Ectodermal cell (in vitro differentiated cells): ENCODE data around the gene CPLANE2. TPM values are rescaled to one million over a fixed set of nuclear protein-coding genes. Genes with fewer than 3 reads are reported as not detected.

Experiments
- H3K27ac ChIP-seq: 2 replicates; pipeline ENCODE4 v1.7.0; 2013; ENCODE audit warnings: mild to moderate bottlenecking, low read depth, low read length; ENCODE audit not compliant: insufficient read depth, poor library complexity, severe bottlenecking
- H3K27me3 ChIP-seq: 2 replicates; pipeline ENCODE4 v1.7.0; 2013; ENCODE audit warnings: mild to moderate bottlenecking, low read length; ENCODE audit not compliant: insufficient read depth, control insufficient read depth, poor library complexity, severe bottlenecking
- H3K36me3 ChIP-seq: one replicate; pipeline ENCODE4 v1.7.0; 2013; ENCODE audit warnings: low read length; ENCODE audit not compliant: control insufficient read depth, insufficient read depth
- H3K4me1 ChIP-seq: one replicate; pipeline ENCODE4 v1.7.0; 2013; ENCODE audit warnings: low read length; ENCODE audit not compliant: control insufficient read depth, insufficient read depth
- H3K4me3 ChIP-seq: 2 replicates; pipeline ENCODE4 v1.7.0; 2013; ENCODE audit warnings: low read depth, low read length, control low read depth; ENCODE audit not compliant: insufficient read depth
- H3K9me3 ChIP-seq: 2 replicates; pipeline ENCODE4 v1.7.0; 2013; ENCODE audit warnings: mild to moderate bottlenecking, low read length, moderate library complexity; ENCODE audit not compliant: control insufficient read depth
- WGBS, 2 experiments: methylation state at CpG; one replicate each; pipeline ENCODE4 v1.1.7; 2013; ENCODE audit warnings: missing lambda C conversion rate in 2 of 2; 5-methylcytosine and 5-hydroxymethylcytosine counted together
- polyA plus RNA-seq, 4 experiments: library from polyadenylated mRNA; stranded (reverse); fragments of 50-300 nt; gene quantifications; one replicate each; pipeline ENCODE4 v1.2.3, GENCODE V29; 2013

Gene CPLANE2, protein sequence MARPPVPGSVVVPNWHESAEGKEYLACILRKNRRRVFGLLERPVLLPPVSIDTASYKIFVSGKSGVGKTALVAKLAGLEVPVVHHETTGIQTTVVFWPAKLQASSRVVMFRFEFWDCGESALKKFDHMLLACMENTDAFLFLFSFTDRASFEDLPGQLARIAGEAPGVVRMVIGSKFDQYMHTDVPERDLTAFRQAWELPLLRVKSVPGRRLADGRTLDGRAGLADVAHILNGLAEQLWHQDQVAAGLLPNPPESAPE
- 10.1 TPM for polyA plus RNA-seq (2013, experiment 1 of 4)
- polyA plus RNA-seq (2013, experiment 2 of 4), result 8.9 TPM
- polyA plus RNA-seq (2013, experiment 3 of 4), result 8.2 TPM
- 7.6 TPM for polyA plus RNA-seq (2013, experiment 4 of 4)

DNA sequence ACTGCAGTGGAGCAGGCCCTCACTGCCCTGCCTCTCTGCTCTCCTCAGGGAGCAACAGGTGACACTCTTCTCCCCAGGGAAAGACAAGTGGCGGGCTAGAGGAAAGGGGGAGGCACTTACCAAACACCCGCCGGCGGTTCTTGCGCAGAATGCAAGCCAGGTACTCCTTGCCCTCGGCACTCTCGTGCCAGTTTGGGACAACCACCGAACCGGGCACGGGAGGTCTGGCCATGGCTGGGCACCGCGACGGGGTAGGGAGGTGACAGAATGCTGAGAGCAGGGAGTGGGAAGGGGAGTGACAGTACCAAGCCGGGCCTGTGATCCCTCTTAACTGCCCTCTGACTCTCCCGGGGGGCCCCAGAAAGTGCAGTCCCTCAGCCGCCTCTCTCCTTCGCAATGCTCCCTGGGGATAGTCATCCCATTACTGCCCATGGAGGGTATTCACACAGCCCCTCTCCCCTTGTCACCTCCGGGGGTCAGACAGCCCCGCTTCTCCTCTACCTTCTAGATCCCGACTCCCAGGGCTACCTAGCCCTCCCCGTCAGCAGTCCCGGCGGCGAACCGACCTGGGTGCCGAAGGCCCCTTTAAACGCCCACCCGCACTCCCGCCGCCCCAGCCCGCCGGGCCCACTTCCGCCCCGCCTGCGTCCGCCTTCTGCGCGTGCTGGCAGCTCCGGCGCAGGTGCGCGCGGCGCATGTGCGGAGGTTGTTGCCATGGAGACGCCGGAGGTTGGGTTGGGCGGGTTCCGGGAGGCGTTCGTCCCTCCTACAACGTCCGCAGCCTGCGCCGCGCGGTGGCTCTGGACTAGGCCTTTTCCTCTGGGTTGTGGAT, at the start of gene CPLANE2:
CPLANE2 (minus strand) TSS at position 673 of the 832 bp plus-strand sequence; CDS start at position 232, 441 bp downstream.
- Histone ChIP-seq H3K9me3 (no peaks in the 10 kb centered on the region), H3K4me3 (peak within 1 kb of the TSS; percentile 72), H3K4me1 (peaks cover 10% of the 10 kb centered on the region), H3K27me3 (peaks cover 5% of the 10 kb centered on the region), H3K36me3 (no peaks in the 10 kb centered on the region), H3K27ac (no peak within 1 kb of the TSS)
- WGBS, 2 experiments, result 1% methylated on average over 57 of the region's 57 CpGs

DNA sequence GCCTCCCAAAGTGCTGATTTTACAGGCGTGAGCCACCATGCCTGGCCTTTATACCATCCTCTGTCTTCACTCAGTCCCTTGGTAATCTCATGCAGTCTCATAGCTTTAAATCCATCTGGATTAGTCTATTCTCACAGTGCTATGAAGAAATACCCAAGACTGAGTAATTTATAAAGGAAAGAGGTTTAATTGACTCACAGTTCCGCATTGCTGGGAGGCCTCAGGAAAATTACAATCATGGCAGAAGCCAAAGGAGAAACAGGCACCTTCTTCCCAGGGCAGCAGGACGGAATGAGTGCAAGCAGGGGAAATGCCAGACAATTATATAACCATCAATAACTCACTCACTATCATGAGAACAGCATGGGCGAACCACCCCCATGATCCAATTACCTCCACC, 49.1 kb upstream of the CPLANE2 start:
- no peaks in the 10 kb centered on the region for H3K9me3 ChIP-seq
- H3K36me3 ChIP-seq, result peaks cover 7% of the 10 kb centered on the region
- WGBS, 2 experiments, result 91 to 92% methylated on average over 4 of the region's 4 CpGs
- H3K4me1 ChIP-seq, result no peaks in the 10 kb centered on the region
- H3K4me3 ChIP-seq, result no peak overlapping the region
- no peak overlapping the region for H3K27ac ChIP-seq
- no peaks in the 10 kb centered on the region for H3K27me3 ChIP-seq

DNA sequence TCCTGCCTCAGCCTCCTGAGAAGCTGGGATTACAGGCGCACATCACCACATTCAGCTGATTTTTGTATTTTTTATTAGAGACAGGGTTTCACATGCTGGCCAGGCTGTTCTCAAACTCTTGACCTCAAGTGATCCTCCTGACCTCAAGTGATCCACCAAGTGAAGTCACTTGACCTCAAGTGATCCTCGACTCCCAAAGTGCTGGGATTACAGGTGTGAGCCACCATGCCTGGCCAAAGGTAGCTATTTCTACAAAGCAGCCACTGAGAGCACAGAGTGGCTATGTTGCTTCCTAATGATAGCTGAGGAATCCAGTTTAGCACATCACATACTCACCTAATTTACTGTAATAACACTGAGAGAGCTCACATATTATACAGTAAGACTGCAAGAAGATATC, 44.8 kb upstream of the CPLANE2 start:
- H3K27me3 ChIP-seq, result no peaks in the 10 kb centered on the region
- no peak overlapping the region for H3K4me3 ChIP-seq
- WGBS, 2 experiments, result 89 to 98% methylated on average over 2 of the region's 2 CpGs
- no peak overlapping the region for H3K27ac ChIP-seq
- H3K4me1 ChIP-seq, result no peaks in the 10 kb centered on the region
- H3K36me3 ChIP-seq, result no peaks in the 10 kb centered on the region
- H3K9me3 ChIP-seq, result no peaks in the 10 kb centered on the region

DNA sequence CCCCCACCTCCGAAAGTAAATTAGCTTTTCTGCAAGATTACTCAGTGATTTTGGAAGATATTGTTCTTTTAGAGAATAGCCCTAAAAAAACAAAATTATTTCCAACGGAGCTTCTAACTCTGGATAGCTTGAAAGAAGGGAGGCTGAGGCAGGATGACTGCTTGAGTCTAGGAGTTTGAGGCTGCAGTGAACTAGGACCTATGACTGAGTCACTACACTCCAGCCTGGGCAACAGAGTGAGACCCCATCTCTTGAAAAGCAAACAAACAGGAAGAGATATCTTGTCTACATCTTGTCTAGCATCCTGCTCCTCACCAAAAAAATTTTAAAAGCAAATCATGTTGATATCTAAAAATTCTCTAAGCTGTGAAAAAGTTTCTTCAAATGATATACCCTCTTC, 42.2 kb upstream of the CPLANE2 start:
- Histone ChIP-seq H3K27me3 (no peaks in the 10 kb centered on the region), H3K9me3 (no peaks in the 10 kb centered on the region), H3K4me3 (no peak overlapping the region), H3K27ac (no peak overlapping the region), H3K36me3 (no peaks in the 10 kb centered on the region), H3K4me1 (no peaks in the 10 kb centered on the region)
- WGBS, 2 experiments, result 100% methylated on average over 1 to 2 of the region's 2 CpGs

DNA sequence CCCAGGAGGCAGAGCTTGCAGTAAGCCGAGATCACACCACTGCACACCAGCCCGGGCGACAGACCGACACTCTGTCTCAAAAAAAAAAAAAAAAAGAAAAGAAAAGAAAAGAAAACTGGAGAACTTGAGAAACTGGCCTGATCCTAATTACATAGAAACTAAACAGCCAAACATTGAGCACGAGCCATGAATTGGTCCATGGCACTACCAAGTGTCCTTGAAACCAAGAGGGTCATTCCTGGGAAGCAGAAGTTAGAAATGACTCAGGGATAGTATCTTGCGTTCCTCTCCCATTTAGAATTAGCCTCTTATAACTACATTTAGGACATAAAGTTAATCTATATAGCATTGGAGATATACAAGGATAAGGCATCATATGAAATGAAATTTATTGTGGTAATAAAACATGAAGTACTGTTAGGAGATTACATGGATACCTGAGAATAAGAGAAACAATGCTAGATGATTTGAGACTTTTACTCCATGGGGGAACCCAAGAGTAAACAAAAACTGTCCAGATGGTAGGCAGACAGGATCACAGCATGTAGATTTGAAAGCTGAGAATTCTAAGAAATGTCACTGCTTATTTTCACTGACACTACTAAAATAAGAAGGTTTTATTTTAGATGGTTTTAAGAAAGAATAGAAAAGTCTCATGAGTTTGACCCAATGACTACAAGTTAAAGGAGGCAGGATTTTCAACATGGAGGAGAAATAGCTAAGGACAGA, 39.5 kb upstream of the CPLANE2 start:
- Histone ChIP-seq H3K27ac (peak overlapping the region; percentile 6), H3K4me3 (no peak overlapping the region), H3K9me3 (no peaks in the 10 kb centered on the region), H3K36me3 (no peaks in the 10 kb centered on the region), H3K27me3 (no peaks in the 10 kb centered on the region), H3K4me1 (no peaks in the 10 kb centered on the region)
- WGBS, 2 experiments, result 94 to 96% methylated on average over 5 to 6 of the region's 6 CpGs

DNA sequence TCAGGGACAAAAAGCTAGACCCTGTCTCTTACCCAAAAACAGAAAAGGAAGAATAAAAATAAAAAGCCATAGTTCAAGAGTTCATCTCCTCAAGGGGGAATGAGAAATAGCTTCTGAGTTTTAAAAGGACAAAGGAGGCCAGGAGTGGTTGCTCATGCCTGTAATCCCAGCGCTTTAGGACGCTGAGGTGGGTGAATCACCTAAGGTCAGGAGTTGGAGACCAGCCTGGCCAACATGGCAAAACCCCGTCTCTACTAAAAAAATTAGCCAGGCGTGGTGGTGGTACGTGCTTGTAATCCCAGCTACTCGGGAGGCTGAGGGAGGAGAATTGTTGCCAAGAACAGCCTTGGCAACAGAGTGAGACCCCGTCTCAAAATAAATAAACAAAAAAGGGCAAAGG, 38.6 kb upstream of the CPLANE2 start:
- H3K27ac ChIP-seq, result no peak overlapping the region
- H3K4me3 ChIP-seq, result no peak overlapping the region
- H3K4me1 ChIP-seq, result no peaks in the 10 kb centered on the region
- WGBS, 2 experiments, result 96 to 98% methylated on average over 7 of the region's 7 CpGs
- H3K27me3 ChIP-seq, result no peaks in the 10 kb centered on the region
- no peaks in the 10 kb centered on the region for H3K36me3 ChIP-seq
- H3K9me3 ChIP-seq, result no peaks in the 10 kb centered on the region

DNA sequence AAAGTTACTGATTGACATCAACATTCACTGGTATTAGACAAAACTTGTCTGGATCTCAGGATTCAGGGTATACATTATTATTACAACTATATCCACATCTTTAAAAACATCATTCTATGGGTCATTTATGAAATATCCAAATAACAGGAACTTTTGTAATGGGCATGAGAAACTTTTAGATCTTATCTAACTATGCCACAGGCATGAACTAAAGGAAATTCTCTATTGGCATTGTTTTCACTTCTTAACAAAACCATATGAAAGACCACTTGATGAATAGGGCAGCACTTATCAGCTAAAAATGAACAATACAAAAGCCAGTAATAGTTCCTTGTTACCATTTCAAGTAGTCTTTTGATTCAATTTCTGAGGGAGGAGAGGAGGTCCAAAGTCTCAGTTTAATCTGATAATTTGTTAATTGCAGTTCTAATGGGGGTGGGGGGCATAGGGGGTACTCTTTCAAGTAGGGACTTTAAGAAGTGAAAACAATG, 30.8 kb upstream of the CPLANE2 start:
- H3K27ac ChIP-seq, result no peak overlapping the region
- no peaks in the 10 kb centered on the region for H3K36me3 ChIP-seq
- no peak overlapping the region for H3K4me3 ChIP-seq
- no peaks in the 10 kb centered on the region for H3K27me3 ChIP-seq
- no peaks in the 10 kb centered on the region for H3K9me3 ChIP-seq
- H3K4me1 ChIP-seq, result no peaks in the 10 kb centered on the region

DNA sequence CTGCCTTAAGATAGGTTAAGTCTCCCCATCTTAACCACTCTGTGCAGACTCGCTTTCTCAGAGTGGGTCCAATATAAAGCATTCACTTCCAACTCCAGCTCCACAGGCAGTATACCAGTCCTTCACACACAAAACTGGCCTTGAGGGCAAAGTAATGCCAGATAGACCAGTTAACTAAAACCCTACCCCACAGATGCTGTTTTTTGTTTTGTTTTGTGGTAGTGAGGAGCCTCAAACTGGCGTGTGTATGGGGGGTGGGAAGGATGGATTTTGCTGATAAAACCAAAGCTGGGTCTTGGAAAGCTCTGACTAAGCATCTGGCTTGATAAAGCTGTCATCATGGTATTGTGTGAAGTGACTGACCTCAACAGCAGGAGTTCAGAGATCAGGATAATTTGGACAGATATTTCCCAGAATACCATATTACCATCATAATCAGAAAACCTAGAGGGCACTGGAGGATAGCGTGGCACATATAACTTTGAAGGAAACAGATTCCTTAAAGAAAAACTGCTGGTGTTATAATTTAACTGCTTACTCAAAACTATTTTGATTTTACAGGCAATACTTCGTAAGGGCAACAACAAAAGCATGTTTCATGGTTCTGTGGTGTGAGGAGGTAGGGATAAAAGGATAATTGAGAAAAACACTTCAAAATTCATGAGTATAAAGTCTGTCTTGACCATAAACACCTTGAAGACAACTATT, 29.6 kb upstream of the CPLANE2 start:
- H3K4me1 ChIP-seq, result no peaks in the 10 kb centered on the region
- WGBS, 2 experiments, result 90 to 98% methylated on average over 4 of the region's 4 CpGs
- no peak overlapping the region for H3K4me3 ChIP-seq
- H3K9me3 ChIP-seq, result no peaks in the 10 kb centered on the region
- H3K27me3 ChIP-seq, result no peaks in the 10 kb centered on the region
- H3K27ac ChIP-seq, result no peak overlapping the region
- no peaks in the 10 kb centered on the region for H3K36me3 ChIP-seq

DNA sequence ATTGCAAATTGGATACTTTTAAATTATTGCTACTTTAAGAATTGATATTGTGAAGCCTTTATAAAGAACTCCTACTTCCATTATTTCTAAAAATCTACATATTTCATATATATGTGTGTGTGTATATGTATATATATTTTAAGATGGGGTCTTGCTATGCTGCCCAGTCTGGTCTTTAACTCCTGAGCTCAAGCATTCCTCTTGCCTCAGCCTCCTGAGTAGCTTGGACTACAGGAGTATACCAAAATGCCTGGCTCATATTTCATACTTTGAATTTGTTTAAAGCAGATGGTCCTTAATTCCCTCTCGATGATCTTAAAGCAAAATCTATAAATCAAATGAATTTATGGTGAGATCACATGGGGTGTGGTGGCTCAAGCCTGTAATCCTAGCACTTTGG, 25.1 kb upstream of the CPLANE2 start:
- 100% methylated on average over 1 of the region's 1 CpG for WGBS, 2 experiments
- no peak overlapping the region for H3K27ac ChIP-seq
- H3K4me1 ChIP-seq, result no peaks in the 10 kb centered on the region
- H3K9me3 ChIP-seq, result no peaks in the 10 kb centered on the region
- H3K27me3 ChIP-seq, result no peaks in the 10 kb centered on the region
- H3K4me3 ChIP-seq, result no peak overlapping the region
- H3K36me3 ChIP-seq, result no peaks in the 10 kb centered on the region
